ENCODE measurements around the gene GNAI3.

DNA sequence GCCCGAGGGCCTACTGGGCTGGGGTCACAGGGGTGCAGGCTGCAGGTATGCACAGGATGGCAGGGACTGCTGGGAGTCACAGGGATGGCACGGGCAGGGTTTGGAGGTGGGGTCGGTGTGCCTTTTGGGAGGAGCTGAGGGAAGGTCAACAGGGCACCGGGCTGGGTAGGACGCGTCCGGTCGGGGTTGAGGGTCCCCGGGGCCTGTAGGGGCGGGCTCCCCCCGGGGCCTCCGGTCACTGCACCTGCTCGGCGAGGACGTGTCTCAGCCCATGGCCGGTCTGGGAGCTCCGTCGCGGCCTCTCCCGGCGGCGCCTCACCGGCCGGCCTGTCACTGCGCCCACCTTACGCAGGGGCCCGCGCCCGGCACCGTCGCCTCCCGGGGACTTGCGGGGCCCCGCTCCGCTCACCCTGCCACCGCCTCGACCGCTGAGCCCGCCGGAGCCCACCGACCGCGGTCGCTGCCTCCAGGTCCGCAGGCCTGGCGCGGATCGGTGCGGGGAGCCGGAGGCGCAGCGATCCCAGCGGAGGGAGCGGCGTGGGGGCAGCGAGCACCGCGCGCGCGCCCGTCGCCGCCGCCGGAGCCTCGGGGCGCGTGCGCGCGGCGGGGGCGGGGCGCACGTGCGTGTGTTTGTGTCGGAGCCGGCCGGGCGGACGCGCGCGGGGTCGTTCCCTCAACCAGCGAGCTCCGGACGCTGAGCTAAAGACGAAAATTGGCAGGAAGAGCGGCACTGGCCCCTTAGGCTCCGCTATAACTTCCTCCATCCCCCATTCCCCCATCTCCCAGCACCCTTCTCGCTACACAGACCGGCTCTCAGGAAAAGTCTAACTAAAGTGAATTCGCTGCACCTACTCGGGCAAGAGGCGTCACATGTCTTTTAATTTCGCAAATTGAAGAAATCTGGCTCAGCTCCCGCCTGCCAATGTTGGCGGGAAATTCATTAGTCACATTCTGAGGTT is 39.0 kb upstream of the GNAI3 start, which contains the start of gene AMIGO1:
- TF ChIP-seq, protein P1, sequence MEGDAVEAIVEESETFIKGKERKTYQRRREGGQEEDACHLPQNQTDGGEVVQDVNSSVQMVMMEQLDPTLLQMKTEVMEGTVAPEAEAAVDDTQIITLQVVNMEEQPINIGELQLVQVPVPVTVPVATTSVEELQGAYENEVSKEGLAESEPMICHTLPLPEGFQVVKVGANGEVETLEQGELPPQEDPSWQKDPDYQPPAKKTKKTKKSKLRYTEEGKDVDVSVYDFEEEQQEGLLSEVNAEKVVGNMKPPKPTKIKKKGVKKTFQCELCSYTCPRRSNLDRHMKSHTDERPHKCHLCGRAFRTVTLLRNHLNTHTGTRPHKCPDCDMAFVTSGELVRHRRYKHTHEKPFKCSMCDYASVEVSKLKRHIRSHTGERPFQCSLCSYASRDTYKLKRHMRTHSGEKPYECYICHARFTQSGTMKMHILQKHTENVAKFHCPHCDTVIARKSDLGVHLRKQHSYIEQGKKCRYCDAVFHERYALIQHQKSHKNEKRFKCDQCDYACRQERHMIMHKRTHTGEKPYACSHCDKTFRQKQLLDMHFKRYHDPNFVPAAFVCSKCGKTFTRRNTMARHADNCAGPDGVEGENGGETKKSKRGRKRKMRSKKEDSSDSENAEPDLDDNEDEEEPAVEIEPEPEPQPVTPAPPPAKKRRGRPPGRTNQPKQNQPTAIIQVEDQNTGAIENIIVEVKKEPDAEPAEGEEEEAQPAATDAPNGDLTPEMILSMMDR (IDR thresholded peaks at IDR 0.05), result no peak
- no peak for TF ChIP-seq POLR2A (IDR thresholded peaks at IDR 0.05)

Measured in heart left ventricle (tissue), 13 donors.